RWPE2 (cell line): Measurements from ENCODE around the gene SLA2.

ENCODE experiments used
- ATAC-seq: fragments of 200-7000 bp; cut with Tn5 transposase; 3 replicates; pipeline ENCODE4 v1.9.1; 2021; ENCODE audit warnings: low read depth
- DNase-seq: peaks from one replicate; pipeline ENCODE4 v3.0.0-alpha.2; 2020; ENCODE audit warnings: low spot score
- H3K27ac ChIP-seq: fragments of 450-650 bp; 2 replicates; pipeline ENCODE4 v1.5.1; 2017; ENCODE audit warnings: mild to moderate bottlenecking; ENCODE audit not compliant: poor library complexity, severe bottlenecking
- H3K27me3 ChIP-seq: fragments of 250-450 bp; sonication (Bioruptor Pico); 2 replicates; pipeline ENCODE4 v1.5.1; 2021; ENCODE audit warnings: mild to moderate bottlenecking, moderate library complexity; ENCODE audit not compliant: insufficient read depth, poor library complexity, severe bottlenecking
- H3K36me3 ChIP-seq: fragments of 250-450 bp; sonication (Bioruptor Pico); 2 replicates; pipeline ENCODE4 v1.5.1; 2020; ENCODE audit warnings: low read depth, mild to moderate bottlenecking, moderate library complexity
- H3K4me1 ChIP-seq: fragments of 250-450 bp; sonication (Bioruptor Pico); 2 replicates; pipeline ENCODE4 v1.5.1; 2021; ENCODE audit warnings: mild to moderate bottlenecking, moderate library complexity; ENCODE audit not compliant: insufficient read depth, poor library complexity, severe bottlenecking
- H3K4me3 ChIP-seq: fragments of 250-450 bp; sonication (Bioruptor Pico); 2 replicates; pipeline ENCODE4 v1.5.1; 2021; ENCODE audit warnings: mild to moderate bottlenecking, moderate library complexity; ENCODE audit not compliant: severe bottlenecking
- H3K9me3 ChIP-seq: fragments of 250-450 bp; sonication (Bioruptor Pico); 2 replicates; pipeline ENCODE4 v1.5.1; 2021; ENCODE audit warnings: mild to moderate bottlenecking, moderate library complexity; ENCODE audit not compliant: severe bottlenecking
- CTCF ChIP-seq: fragments of 450-650 bp; IDR thresholded peaks from one replicate; pipeline ENCODE4 v1.5.1; 2017; ENCODE audit warnings: mild to moderate bottlenecking, moderate library complexity; ENCODE audit not compliant: poor library complexity, severe bottlenecking

The SLA2 gene

DNA sequence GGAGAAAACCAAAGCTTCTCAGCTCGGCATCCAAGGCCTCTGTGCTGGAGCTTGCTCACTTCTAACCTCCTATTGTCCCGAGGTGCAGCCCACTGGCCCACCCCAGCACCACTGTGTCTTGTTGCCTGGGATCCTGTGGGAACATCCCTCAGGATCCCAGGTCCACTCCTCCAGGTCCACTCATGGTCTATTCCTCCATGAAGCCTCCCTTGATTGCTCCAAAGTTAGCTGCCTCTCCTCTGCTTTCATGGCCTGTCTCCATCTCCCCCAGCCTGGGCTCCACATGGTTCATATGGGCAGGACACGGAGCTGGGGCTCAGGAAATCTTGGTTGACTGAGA is 13.9 kb downstream of the SLA2 start:
- Histone ChIP-seq H3K9me3 (no peaks in the 10 kb centered on the region), H3K27ac (no peak overlapping the region), H3K4me1 (no peaks in the 10 kb centered on the region), H3K27me3 (no peaks in the 10 kb centered on the region), H3K4me3 (no peak overlapping the region), H3K36me3 (no peaks in the 10 kb centered on the region)
- TF ChIP-seq CTCF = no peak
- DNase-seq = no peak
- no peak for ATAC-seq

DNA sequence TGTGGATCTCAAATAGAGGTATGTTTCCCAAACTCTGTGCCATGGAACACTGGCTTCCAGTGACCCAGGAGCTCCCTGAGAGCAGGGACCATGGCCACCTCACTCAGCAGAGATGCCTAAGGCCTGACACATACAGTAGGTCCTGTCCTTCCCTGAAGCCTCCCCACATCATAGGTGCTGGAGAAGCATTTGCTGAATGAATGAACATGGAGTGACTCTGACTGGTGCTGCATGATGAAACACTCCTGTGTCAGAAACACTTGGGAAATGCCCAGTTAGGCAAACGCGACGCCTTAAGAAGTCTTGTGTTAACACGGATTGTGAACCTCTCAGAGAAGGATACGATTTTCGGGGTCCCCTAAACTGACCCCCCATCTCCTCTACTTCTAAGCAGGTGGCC is 14.3 kb downstream of the SLA2 start:
- no peaks in the 10 kb centered on the region for H3K27me3 ChIP-seq
- H3K36me3 ChIP-seq = no peaks in the 10 kb centered on the region
- DNase-seq (no peak), ATAC-seq (peak; percentile 29; the same call in 1 of the 3 replicates)
- H3K4me1 ChIP-seq = no peaks in the 10 kb centered on the region
- H3K9me3 ChIP-seq = no peaks in the 10 kb centered on the region
- no peak overlapping the region for H3K4me3 ChIP-seq
- TF ChIP-seq CTCF = no peak
- no peak overlapping the region for H3K27ac ChIP-seq

- Histone ChIP-seq H3K27me3 (no peaks in the 10 kb centered on the region), H3K4me3 (no peak overlapping the region), H3K9me3 (no peaks in the 10 kb centered on the region), H3K4me1 (no peaks in the 10 kb centered on the region), H3K27ac (no peak overlapping the region), H3K36me3 (no peaks in the 10 kb centered on the region)
- 0 out of 3 replicates have a peak, but pooled peaks have one; percentile 4 for ATAC-seq
- TF ChIP-seq CTCF = no peak
- DNase-seq = no peak
Measured at GRCh38 chr20:36629719-36630681, 16.0 kb downstream of the SLA2 start.

GRCh38 chr20:36628076-36628475 is 17.9 kb downstream of the SLA2 start:
- Histone ChIP-seq H3K27ac (no peak overlapping the region), H3K4me3 (no peak overlapping the region), H3K27me3 (no peaks in the 10 kb centered on the region), H3K9me3 (no peaks in the 10 kb centered on the region), H3K4me1 (no peaks in the 10 kb centered on the region), H3K36me3 (no peaks in the 10 kb centered on the region)
- TF ChIP-seq CTCF = no peak
- DNase-seq = no peak
- ATAC-seq = no peak

DNA sequence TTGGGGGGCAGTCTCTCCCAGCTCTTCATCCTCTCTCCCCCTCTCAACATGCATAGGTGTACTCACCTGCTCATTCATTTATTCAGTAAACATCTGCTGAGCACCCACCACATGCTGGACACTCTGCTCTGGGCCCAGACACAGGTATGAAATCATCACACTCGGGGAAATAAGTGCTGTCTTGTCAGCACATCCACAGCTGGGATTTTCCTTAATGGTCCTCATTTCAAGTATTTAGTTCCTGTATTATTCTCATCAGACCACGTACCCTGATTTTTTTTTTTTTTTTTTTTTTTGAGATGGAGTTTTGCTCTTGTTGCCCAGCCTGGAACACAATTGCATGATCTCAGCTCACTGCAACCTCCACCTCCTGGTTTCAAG is 21.1 kb downstream of the SLA2 start:
- H3K27ac ChIP-seq = no peak overlapping the region
- no peak for DNase-seq
- no peaks in the 10 kb centered on the region for H3K4me1 ChIP-seq
- no peak for TF ChIP-seq CTCF
- H3K36me3 ChIP-seq = no peaks in the 10 kb centered on the region
- H3K9me3 ChIP-seq = no peaks in the 10 kb centered on the region
- no peak overlapping the region for H3K4me3 ChIP-seq
- no peak for ATAC-seq
- no peaks in the 10 kb centered on the region for H3K27me3 ChIP-seq
